ENCODE measurements around the gene TMEM169. TPM values are rescaled to one million over a fixed set of nuclear protein-coding genes. Genes with fewer than 3 reads are reported as not detected.

Gene TMEM169
- total and polyA plus RNA-seq, 10 of the 15 experiments (the other 5 are each of a cell fraction or from before 2014, with no cell fraction given), result 0.23 to 3.2 (median 2.3) TPM

- TF ChIP-seq PBX3 (IDR thresholded peaks at IDR 0.05; ENCODE audit: insufficient replicate concordance, low read depth, low read length) (peak; percentile 71), BCLAF1 (IDR thresholded peaks at IDR 0.05) (no peak), FOS (IDR thresholded peaks at IDR 0.05; ENCODE audit: borderline replicate concordance, extremely low read depth, insufficient read length) (no peak), ETV6 (conservative IDR thresholded peaks at IDR 0.05 in 1 of 2, IDR thresholded peaks at IDR 0.05 in 1 of 2; ENCODE audit: borderline replicate concordance in 1 of 2, low read depth in 1 of 2) (peak in 1 of 2 experiments; percentile 67; a peak in 1 of 4 replicates), NR2F1 (conservative IDR thresholded peaks at IDR 0.05) (0 out of 2 replicates have a peak, but pooled peaks have one; percentile 24), FOXM1 (IDR thresholded peaks at IDR 0.05; ENCODE audit: low read depth, low read length) (peak; percentile 92; the same call in 1 of the 2 replicates), ZBTB11 (CRISPR knock-in tag; IDR thresholded peaks at IDR 0.05) (no peak), ZNF24 (IDR thresholded peaks at IDR 0.05) (0 out of 2 replicates have a peak, but pooled peaks have one; percentile 11), GABPA (IDR thresholded peaks at IDR 0.05; ENCODE audit: low read depth) (peak; percentile 72), BCL11A (IDR thresholded peaks at IDR 0.05; ENCODE audit: low read depth, low read length) (peak; percentile 78), MXI1 (IDR thresholded peaks at IDR 0.05; ENCODE audit: low read depth, low read length) (no peak), IKZF1 (conservative IDR thresholded peaks at IDR 0.05) (peak; percentile 73), IRF5 (IDR thresholded peaks at IDR 0.05; ENCODE audit: borderline replicate concordance) (no peak), BHLHE40 (IDR thresholded peaks at IDR 0.05; ENCODE audit: borderline replicate concordance in 1 of 2, low read depth in 2 of 2, low read length in 1 of 2) (peak in 1 of 2 experiments; percentile 38; a peak in 1 of 4 replicates), MAX (IDR thresholded peaks at IDR 0.05; ENCODE audit: low read depth, low read length) (no peak), BMI1 (IDR thresholded peaks at IDR 0.05; ENCODE audit: borderline replicate concordance) (0 out of 2 replicates have a peak, but pooled peaks have one; percentile 33), MTA3 (IDR thresholded peaks at IDR 0.05; ENCODE audit: borderline replicate concordance, low read length) (peak; percentile 60; the same call in 1 of the 2 replicates), BACH1 (IDR thresholded peaks at IDR 0.05; ENCODE audit: borderline replicate concordance) (peak; percentile 79; the same call in 1 of the 2 replicates), NFYA (IDR thresholded peaks at IDR 0.05; ENCODE audit: borderline replicate concordance, low read depth, low read length) (no peak), RUNX3 (IDR thresholded peaks at IDR 0.05; ENCODE audit: low read length) (peak; percentile 33; the same call in 1 of the 2 replicates)
Measured at GRCh38 chr2:216031960-216032689, 49.6 kb upstream of the TMEM169 start (continued).
